AG10803 (cell line): Measurements from ENCODE around the gene MRAP2.
"Not testable (repeated sequence)": the region's sequence is repeated elsewhere in the genome, so short reads cannot be mapped to it uniquely, and the experiment has no call there.

Experiments
- DNase-seq: peaks from one replicate; pipeline ENCODE4 v3.0.0; 2010; ENCODE audit warnings: low read depth
- H3K4me3 ChIP-seq: 2 replicates; pipeline ENCODE4 v1.5.1; 2011; ENCODE audit warnings: mild to moderate bottlenecking, low read length, control low read depth
- CTCF ChIP-seq: conservative IDR thresholded peaks from 2 replicates; pipeline ENCODE4 v1.5.1; 2011; ENCODE audit warnings: mild to moderate bottlenecking, low read length, control low read depth, inconsistent platforms

MRAP2 gene

GRCh38 chr6:84103029-84103428 is 69.5 kb downstream of the MRAP2 start:
- DNase-seq: peak; percentile 72
- no peak for TF ChIP-seq CTCF
- no peak overlapping the region for H3K4me3 ChIP-seq

DNA sequence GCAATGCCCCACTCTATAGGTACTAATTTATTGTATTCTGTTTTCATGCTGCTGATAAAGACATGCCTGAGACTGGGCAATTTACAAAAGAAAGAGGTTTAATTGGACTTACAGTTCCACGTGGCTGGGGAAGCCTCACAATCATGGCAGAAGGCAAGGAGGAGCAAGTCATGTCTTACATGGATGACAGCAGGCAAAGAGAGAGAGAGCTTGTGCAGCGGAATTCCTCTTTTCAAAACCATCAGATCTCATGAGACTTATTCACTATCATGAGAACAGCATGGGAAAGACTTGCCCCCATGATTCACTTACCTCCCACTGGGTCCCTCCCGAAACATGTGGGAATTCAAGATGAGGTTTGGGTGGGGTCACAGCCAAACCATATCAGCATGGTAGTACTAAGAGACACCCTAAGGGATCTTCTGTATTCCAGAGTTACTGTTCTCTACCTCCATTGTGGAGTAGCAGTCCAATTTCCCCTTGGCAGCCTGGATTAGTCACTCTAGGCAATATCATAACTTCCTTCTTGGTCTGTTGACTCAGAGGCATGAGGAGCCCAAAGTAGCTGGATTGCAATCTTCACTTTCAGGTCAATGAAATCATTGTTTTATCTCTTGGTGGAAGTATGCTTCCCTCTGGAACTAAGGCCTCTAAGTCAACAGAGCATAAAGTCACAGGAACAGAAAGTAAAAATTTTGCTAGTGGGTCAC is 71.8 kb downstream of the MRAP2 start:
- peak; percentile 31 for DNase-seq
- H3K4me3 ChIP-seq: not testable (repeated sequence)

- no peak for DNase-seq
- H3K4me3 ChIP-seq: no peak overlapping the region
- TF ChIP-seq CTCF: no peak
These were observed 73.9 kb downstream of the MRAP2 start for GRCh38 chr6:84107495-84107894.

DNA sequence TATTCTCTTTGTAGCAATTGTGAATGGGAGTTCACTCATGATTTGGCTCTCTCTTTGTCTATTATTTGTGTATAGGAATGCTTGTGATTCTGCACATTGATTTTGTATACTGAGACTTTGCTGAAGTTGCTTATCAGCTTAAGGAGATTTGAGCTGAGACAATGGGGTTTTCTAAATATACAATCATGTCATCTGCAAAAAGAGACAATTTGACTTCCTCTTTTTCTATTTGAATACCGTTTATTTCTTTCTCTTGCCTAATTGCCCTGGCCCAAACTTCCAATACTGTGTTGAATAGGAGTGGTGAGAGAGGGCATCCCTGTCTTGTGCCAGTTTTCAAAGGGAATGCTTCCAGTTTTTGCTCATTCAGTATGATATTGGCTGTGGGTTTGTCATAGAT is 77.8 kb downstream of the MRAP2 start:
- not testable (repeated sequence) for H3K4me3 ChIP-seq, DNase-seq

DNA sequence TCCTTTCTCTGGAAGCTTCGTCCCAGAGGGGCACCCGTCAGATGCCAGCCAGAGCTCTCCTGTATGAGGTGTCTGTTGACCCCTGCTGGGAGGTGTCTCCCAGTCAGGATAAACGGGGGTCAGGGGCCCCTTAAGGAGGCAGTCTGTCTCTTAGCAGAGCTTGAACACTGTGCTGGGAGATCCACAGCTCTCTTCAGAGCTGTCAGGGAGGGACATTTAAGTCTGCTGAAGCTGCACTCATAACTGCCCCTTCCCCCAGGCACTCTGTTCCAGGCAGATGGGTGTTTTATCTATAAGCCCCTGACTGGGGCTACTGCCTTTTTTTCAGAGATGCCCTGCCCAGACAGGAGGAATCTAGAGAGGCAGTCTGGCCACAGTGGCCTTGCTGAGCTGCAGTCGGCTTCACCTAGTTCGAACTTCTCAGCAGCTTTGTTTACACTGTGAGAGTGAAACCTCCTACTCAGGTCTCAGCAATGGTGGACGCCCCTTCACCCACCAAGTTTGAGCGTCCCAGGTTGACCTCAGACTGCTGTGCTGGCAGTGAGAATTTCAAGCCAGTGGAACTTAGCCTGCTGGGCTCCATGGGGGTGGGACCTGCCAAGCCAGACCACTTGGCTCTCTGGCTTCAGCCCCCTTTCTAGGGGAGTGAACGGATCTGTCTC is 81.5 kb downstream of the MRAP2 start:
- DNase-seq, H3K4me3 ChIP-seq: not testable (repeated sequence)

GRCh38 chr6:84118191-84118590 is 84.6 kb downstream of the MRAP2 start:
- TF ChIP-seq CTCF: no peak
- H3K4me3 ChIP-seq: no peak overlapping the region
- DNase-seq: no peak

GRCh38 chr6:84119277-84119676 is 85.7 kb downstream of the MRAP2 start:
- no peak for DNase-seq
- no peak for TF ChIP-seq CTCF
- no peak overlapping the region for H3K4me3 ChIP-seq

DNA sequence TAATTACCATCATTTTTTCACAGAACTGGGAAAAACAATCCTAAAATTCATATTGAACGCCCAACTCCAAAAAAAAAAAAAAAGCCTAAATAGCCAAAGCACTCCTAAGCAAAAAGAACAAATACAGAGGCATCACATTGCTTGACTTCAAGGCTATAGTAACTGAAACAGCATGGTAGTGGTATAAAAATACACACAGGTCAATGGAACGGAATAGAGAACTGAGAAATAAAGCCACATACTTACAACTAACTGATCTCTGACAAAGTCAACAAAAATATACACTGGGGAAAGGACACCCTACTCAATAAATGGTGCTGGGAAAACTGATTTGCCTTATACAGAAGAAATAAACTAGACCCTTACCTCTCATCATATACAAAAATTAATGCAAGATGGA is 89.6 kb downstream of the MRAP2 start:
- DNase-seq: no peak
- TF ChIP-seq CTCF: no peak
- H3K4me3 ChIP-seq: no peak overlapping the region

DNA sequence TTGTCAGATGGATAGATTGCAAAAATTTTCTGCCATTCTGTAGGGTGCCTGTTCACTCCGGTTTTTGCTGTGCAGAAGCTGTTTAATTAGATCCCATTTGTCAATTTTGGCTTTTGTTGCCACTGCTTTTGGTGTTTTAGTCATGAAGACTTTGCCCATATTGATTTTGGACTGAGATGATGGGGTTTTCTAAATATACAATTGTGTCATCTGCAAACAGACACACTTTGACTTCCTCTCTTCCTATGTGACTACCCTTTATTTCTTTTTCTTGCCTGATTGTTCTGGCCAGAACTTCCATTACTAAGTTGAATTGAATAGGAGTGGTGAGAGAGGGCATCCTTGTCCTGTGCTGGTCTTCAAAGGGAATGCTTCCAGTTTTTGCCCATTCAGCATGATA is 96.0 kb downstream of the MRAP2 start:
- H3K4me3 ChIP-seq, DNase-seq: not testable (repeated sequence)

- DNase-seq, H3K4me3 ChIP-seq: not testable (repeated sequence)
These were observed 99.8 kb downstream of the MRAP2 start for GRCh38 chr6:84133385-84133784.
